Pancreas (tissue), 10 donors: ENCODE results near the gene SLC43A1. TPM values are rescaled to one million over a fixed set of nuclear protein-coding genes. Genes with fewer than 3 reads are reported as not detected.

Experiments used
- ATAC-seq, 4 donors: fragments of 200-7000 bp; cut with Tn5 transposase; one replicate each; pipeline versions ENCODE4 v1.8.0 to v1.9.1; 2020; ENCODE audit warnings: mild to moderate bottlenecking in 4 of 4, moderate library complexity in 4 of 4
- DNase-seq, 6 donors: peaks; one replicate each; pipeline ENCODE4 v3.0.0-alpha.2; 2020
- FAIRE-seq: peaks from 2 replicates; lab custom pipeline; 2012; peaks lifted over from hg19 to GRCh38; lab: Jason Lieb, UNC
- H3K27ac ChIP-seq, 4 donors: fragments of 200-600 bp; sonication (generic); 1 replicate in 3 of 4; 2 replicates in 1 of 4; pipeline versions ENCODE4 v1.5.0 to v1.8.0; 2020
- H3K27me3 ChIP-seq, 4 donors: fragments of 200-600 bp; one replicate each; pipeline ENCODE4 v1.8.0; 2021
- H3K36me3 ChIP-seq, 3 donors: fragments of 200-600 bp; sonication (generic) in 1 of 3; one replicate each; pipeline versions ENCODE4 v1.5.0 to v1.8.0; 2020 to 2021
- H3K4me1 ChIP-seq, 3 donors: fragments of 200-600 bp; one replicate each; pipeline ENCODE4 v1.8.0; 2021
- H3K4me3 ChIP-seq, 4 donors: fragments of 200-600 bp; sonication (generic) in 2 of 4; one replicate each; pipeline versions ENCODE4 v1.5.0 to v1.8.0; 2020 to 2021
- H3K9me3 ChIP-seq, 4 donors: fragments of 200-600 bp; one replicate each; pipeline ENCODE4 v1.8.0; 2021
- CTCF ChIP-seq, 4 donors: fragments of 200-600 bp; sonication (generic) in 3 of 4; IDR thresholded peaks; one replicate each; pipeline versions ENCODE4 v1.5.0 to v1.8.0; 2021; ENCODE audit warnings: antibody characterized with exemption in 4 of 4
- WGBS, 2 donors: extraction: QIAGEN DNeasy Blood & Tissue Kit; methylation state at CpG; one replicate each; pipeline ENCODE4 v1.1.7; 2013; 5-methylcytosine and 5-hydroxymethylcytosine counted together
- intact Hi-C, 3 donors: fragments of 100-400 bp; cut with DNase I; formaldehyde crosslinking; loops; one replicate each; pipeline versions ENCODE4 v1.11.1 to v1.14.2; 2022
- polyA plus RNA-seq, 2 donors: library from polyadenylated mRNA; stranded (reverse); fragments of 200-250 nt; gene quantifications; one replicate each; pipeline ENCODE4 v1.2.3, GENCODE V29; 2013
- total RNA-seq, 6 donors: library from RNA; stranded (reverse); fragmentation: NEBNext Ultra II Directional in 4 of 6; extraction: Animal tissue kit (Norgen Biotek cat#: 25700) in 4 of 6; gene quantifications; one replicate each; pipeline versions ENCODE4 v1.2.1 to v1.2.4, GENCODE V29; 2021 to 2023
- donor health status: healthy with polysubstance abuse.
- donor health status: DM: no; HTN: no; CAD: no; lungs with moderate emphysema.
- donor health status: DM: no; HTN: no; CAD: no.
- donor health status: control.
- donor health status: control.
- donor health status: Bipolar disorder and iron deficiency.
- donor health status: DM: yes; HTN: yes; CAD: no.
- donor health status: DM: no; HTN: no; CAD: no.
- donor health status: DM: no; HTN: no; CAD: no.
- donor health status: DM: yes; HTN: yes; CAD: no.

SLC43A1 gene
- total and polyA plus RNA-seq, 8 donors: 78.3 to 280 (median 122) TPM

- peaks cover 11 to 19% (median 17%) of the 10 kb centered on the region in 3 donors for H3K4me1 ChIP-seq
- TF ChIP-seq CTCF (IDR thresholded peaks at IDR 0.05): no peak
- no peaks in the 10 kb centered on the region for H3K9me3 ChIP-seq
- intact Hi-C loops: loop anchor here in 1 of 3 donors (10.0 kb wide), 1 partner anchor 49 kb away; no protein-coding TSS in a partner anchor
- FAIRE-seq (no peak), ATAC-seq (peak; percentile 41 to 63 (median 44)), DNase-seq (peak; percentile 40 to 86 (median 74))
- H3K36me3 ChIP-seq: no peaks in the 10 kb centered on the region
- H3K27me3 ChIP-seq: no peaks in the 10 kb centered on the region
- 2 to 3% methylated on average over 72 to 80 of the region's 80 CpGs for WGBS, 2 donors
- peak overlapping the region; percentile 19 to 50 (median 31) for H3K4me3 ChIP-seq
- H3K27ac ChIP-seq: peak overlapping the region in 3 of 4 donors; percentile 24 to 66 (median 61)
Measured at GRCh38 chr11:57476047-57476756, 39.3 kb downstream of the SLC43A1 start.

- no peaks in the 10 kb centered on the region for H3K9me3 ChIP-seq
- no peak overlapping the region for H3K27ac ChIP-seq
- H3K27me3 ChIP-seq: no peaks in the 10 kb centered on the region
- no peak for TF ChIP-seq CTCF (IDR thresholded peaks at IDR 0.05)
- ATAC-seq (no peak), FAIRE-seq (no peak), DNase-seq (no peak)
- 78 to 88% methylated on average over 5 of the region's 5 CpGs for WGBS, 2 donors
- no peaks in the 10 kb centered on the region for H3K36me3 ChIP-seq
- intact Hi-C loops: loop anchor here in 1 of 3 donors (10.0 kb wide), 1 partner anchor 49 kb away; no protein-coding TSS in a partner anchor
- H3K4me1 ChIP-seq: peaks cover 11 to 19% (median 17%) of the 10 kb centered on the region in 3 donors
- H3K4me3 ChIP-seq: peak overlapping the region in 1 of 4 donors; percentile 19
Measured at GRCh38 chr11:57475671-57476046, 39.8 kb downstream of the SLC43A1 start.

GRCh38 chr11:57475191-57475590 is 40.3 kb downstream of the SLC43A1 start:
- Histone ChIP-seq H3K27ac (no peak overlapping the region), H3K4me3 (no peak overlapping the region), H3K9me3 (no peaks in the 10 kb centered on the region), H3K27me3 (no peaks in the 10 kb centered on the region), H3K4me1 (peaks cover 11 to 19% (median 17%) of the 10 kb centered on the region in 3 donors), H3K36me3 (no peaks in the 10 kb centered on the region)
- 58 to 61% methylated on average over 1 of the region's 1 CpG for WGBS, 2 donors
- ATAC-seq (no peak), FAIRE-seq (no peak), DNase-seq (no peak)
- TF ChIP-seq CTCF (IDR thresholded peaks at IDR 0.05): no peak
- intact Hi-C loops: loop anchor here in 1 of 3 donors (10.0 kb wide), 1 partner anchor 50 kb away; no protein-coding TSS in a partner anchor

GRCh38 chr11:57474803-57475115 is 40.7 kb downstream of the SLC43A1 start:
- no peak for DNase-seq
- no peak for FAIRE-seq

More at GRCh38 chr11:57474803-57475115, 40.7 kb downstream of the SLC43A1 start:
- Histone ChIP-seq H3K27me3 (no peaks in the 10 kb centered on the region), H3K9me3 (no peaks in the 10 kb centered on the region), H3K4me3 (no peak overlapping the region), H3K4me1 (peaks cover 11 to 19% (median 17%) of the 10 kb centered on the region in 3 donors), H3K27ac (no peak overlapping the region), H3K36me3 (no peaks in the 10 kb centered on the region)
- no peak for ATAC-seq
- 79 to 80% methylated on average over 5 of the region's 5 CpGs for WGBS, 2 donors
- TF ChIP-seq CTCF (IDR thresholded peaks at IDR 0.05): no peak
- intact Hi-C loops: loop anchor here in 1 of 3 donors (10.0 kb wide), 1 partner anchor 50 kb away; no protein-coding TSS in a partner anchor
